ENCODE data around the gene RPGRIP1L. TPM values are rescaled to one million over a fixed set of nuclear protein-coding genes. Genes with fewer than 3 reads are reported as not detected.

Gene RPGRIP1L
- total and polyA plus RNA-seq, 9 of the 15 experiments (the other 6 are each of a cell fraction or from before 2014, with no cell fraction given), result 3.2 to 7.7 (median 5.8) TPM

GRCh38 chr16:53629607-53630312 lies 73.9 kb downstream of the RPGRIP1L start:
- no TSS peak for BruUV-seq (replicated peaks)
- Histone ChIP-seq H3K4me2 (ENCODE audit: insufficient read depth, low read length) (no peak overlapping the region), H3K4me1 (replicated peaks in 1 of 2; ENCODE audit: control insufficient read depth in 2 of 2, insufficient read depth in 2 of 2, low read length in 2 of 2) (no peaks in the 10 kb centered on the region; a peak in 2 of 5 replicates), H3K36me3 (ENCODE audit: control insufficient read depth, insufficient read depth, low read length) (no peaks in the 10 kb centered on the region), H4K20me1 (replicated peaks; ENCODE audit: control insufficient read depth, insufficient read depth, low read length) (no peaks in the 10 kb centered on the region), H3K9ac (ENCODE audit: insufficient read depth in 1 of 2, low read depth in 2 of 2, low read length in 2 of 2) (no peak overlapping the region), H3K4me3 (no peak overlapping the region), H2AFZ (ENCODE audit: low read depth, low read length) (no peak overlapping the region), H3K27ac (ENCODE audit: extremely low read depth, low read depth, low read length) (no peak overlapping the region), H3K9me3 (replicated peaks; ENCODE audit: control insufficient read depth, insufficient read depth, low read depth, low read length) (no peaks in the 10 kb centered on the region), H3K27me3 (ENCODE audit: control insufficient read depth in 2 of 2, insufficient read depth in 2 of 2, low read length in 2 of 2) (no peaks in the 10 kb centered on the region), H3K79me2 (ENCODE audit: control insufficient read depth, insufficient read depth, low read length) (no peaks in the 10 kb centered on the region), H3K9me1 (ENCODE audit: control insufficient read depth, insufficient read depth, low read length) (no peaks in the 10 kb centered on the region)
- ATAC-seq, result no peak
- WGBS (ENCODE audit: insufficient coverage, low coverage, missing lambda C conversion rate), result 22% methylated on average over 6 of the region's 6 CpGs
- CTCF ChIA-PET (ENCODE audit: low intra/inter-chr PET ratio), result no interaction called here
- no peak for DNase-seq (ENCODE audit: extremely low read depth in 1 of 4, low spot score in 3 of 4)
- in situ Hi-C loops (cut with MboI) (no loop called here), intact Hi-C loops (cut with micrococcal nuclease) (no loop called here)
- FAIRE-seq, result peak; percentile 35
- POLR2A ChIA-PET, result no interaction called here
- TF ChIP-seq ZNF316 (IDR thresholded peaks at IDR 0.05) (peak; percentile 31; the same call in 1 of the 2 replicates), STAT5B (CRISPR knock-in tag; IDR thresholded peaks at IDR 0.05) (no peak)

GRCh38 chr16:53629151-53629550 lies 74.5 kb downstream of the RPGRIP1L start:
- H4K20me1 ChIP-seq (replicated peaks; ENCODE audit: control insufficient read depth, insufficient read depth, low read length), result no peaks in the 10 kb centered on the region
- no peak overlapping the region for H3K4me3 ChIP-seq
- intact Hi-C loops (cut with micrococcal nuclease) (no loop called here), in situ Hi-C loops (cut with MboI) (no loop called here)
- H3K27ac ChIP-seq (ENCODE audit: extremely low read depth, low read depth, low read length), result no peak overlapping the region
- FAIRE-seq (no peak), ATAC-seq (no peak), DNase-seq (ENCODE audit: extremely low read depth in 1 of 4, low spot score in 3 of 4) (no peak)
- ChIA-PET POLR2A (no interaction called here), CTCF (ENCODE audit: low intra/inter-chr PET ratio) (no interaction called here)
- no peak overlapping the region for H2AFZ ChIP-seq (ENCODE audit: low read depth, low read length)
- no peaks in the 10 kb centered on the region for H3K27me3 ChIP-seq (ENCODE audit: control insufficient read depth in 2 of 2, insufficient read depth in 2 of 2, low read length in 2 of 2)
- no peaks in the 10 kb centered on the region for H3K36me3 ChIP-seq (ENCODE audit: control insufficient read depth, insufficient read depth, low read length)
- H3K9ac ChIP-seq (ENCODE audit: insufficient read depth in 1 of 2, low read depth in 2 of 2, low read length in 2 of 2), result no peak overlapping the region
- no peaks in the 10 kb centered on the region for H3K9me3 ChIP-seq (replicated peaks; ENCODE audit: control insufficient read depth, insufficient read depth, low read depth, low read length)
- no peaks in the 10 kb centered on the region for H3K9me1 ChIP-seq (ENCODE audit: control insufficient read depth, insufficient read depth, low read length)
- no peak overlapping the region for H3K4me2 ChIP-seq (ENCODE audit: insufficient read depth, low read length)
- no TSS peak for BruUV-seq (replicated peaks)
- 0% methylated on average over 2 of the region's 2 CpGs for WGBS (ENCODE audit: insufficient coverage, low coverage, missing lambda C conversion rate)
- no peaks in the 10 kb centered on the region; a peak in 2 of 5 replicates for H3K4me1 ChIP-seq (replicated peaks in 1 of 2; ENCODE audit: control insufficient read depth in 2 of 2, insufficient read depth in 2 of 2, low read length in 2 of 2)
- H3K79me2 ChIP-seq (ENCODE audit: control insufficient read depth, insufficient read depth, low read length), result no peaks in the 10 kb centered on the region
- TF ChIP-seq ZNF511 (CRISPR knock-in tag; IDR thresholded peaks at IDR 0.05) (no peak), NFE2L1 (tag; IDR thresholded peaks at IDR 0.05; ENCODE audit: borderline replicate concordance, low read depth) (no peak), U2AF1 (optimal IDR thresholded peaks at IDR 0.05; ENCODE audit: low read depth, low read length) (no peak), ESRRA (IDR thresholded peaks at IDR 0.05; ENCODE audit: borderline replicate concordance, low read depth) (no peak), C11orf30 (IDR thresholded peaks at IDR 0.05; ENCODE audit: low read depth) (no peak), RAD51 (IDR thresholded peaks at IDR 0.05; ENCODE audit: borderline replicate concordance, low read depth) (no peak), ARHGAP35 (IDR thresholded peaks at IDR 0.05; ENCODE audit: partially characterized antibody) (no peak), MLX (CRISPR knock-in tag; conservative IDR thresholded peaks at IDR 0.05) (no peak), MITF (IDR thresholded peaks at IDR 0.05) (no peak)
